Kasumi-1 (cell line): Measurements from ENCODE around the gene KPTN.

Experiments
- DNase-seq, 2 experiments: peaks; one replicate each; lab custom pipeline; 2025; lab: John Stamatoyannopoulos, UW

KPTN gene

GRCh38 chr19:47434088-47434487 lies 49.9 kb downstream of the KPTN start:
- no peak for DNase-seq

- DNase-seq: peak; percentile 24 to 39
Measured at GRCh38 chr19:47433121-47433520, 50.9 kb downstream of the KPTN start.

- DNase-seq: no peak
Measured at GRCh38 chr19:47432499-47432898, 51.5 kb downstream of the KPTN start.

GRCh38 chr19:47432091-47432490 lies 51.9 kb downstream of the KPTN start:
- no peak for DNase-seq

GRCh38 chr19:47430041-47430802 lies 53.8 kb downstream of the KPTN start:
- DNase-seq: peak in 1 of 2 experiments; percentile 18

- DNase-seq: no peak
Measured at GRCh38 chr19:47429140-47429793, 54.8 kb downstream of the KPTN start.

- peak; percentile 52 to 59 for DNase-seq
Measured at GRCh38 chr19:47428177-47428894, 55.7 kb downstream of the KPTN start.

- DNase-seq: peak; percentile 53 to 57
Measured at GRCh38 chr19:47427241-47428176, 56.5 kb downstream of the KPTN start.
